T-cell (primary cell): Measurements from ENCODE around the gene ARHGAP24. TPM values are rescaled to one million over a fixed set of nuclear protein-coding genes. Genes with fewer than 3 reads are reported as not detected.

ENCODE experiments used
- ATAC-seq, 4 experiments: fragments of 200-7000 bp in 3 of 4; fragments of 150-1000 bp in 1 of 4; cut with Tn5 transposase; replicated peaks in 1 of 4; 1 replicate in 3 of 4; 2 replicates in 1 of 4; pipeline ENCODE4 v1.10.0; 2021; ENCODE audit warnings: moderate library complexity in 3 of 4, mild to moderate bottlenecking in 2 of 4, moderate number of reproducible peaks in 1 of 4
- CTCF ChIA-PET, 2 donors: fragments of 300-600 bp; sonication (Branson Sonifier 250); formaldehyde crosslinking; loops; one replicate each; lab custom pipeline; 2022; ENCODE audit warnings: antibody characterized with exemption in 2 of 2; lab: Charles Lee
- POLR2A ChIA-PET, 2 donors: fragments of 300-600 bp; sonication (Branson Sonifier 250); formaldehyde crosslinking; loops; one replicate each; lab custom pipeline; 2022; ENCODE audit warnings: antibody characterized with exemption in 2 of 2; lab: Charles Lee
- DNase-seq, 35 experiments: peaks; one replicate each; pipeline versions ENCODE4 v3.0.0 to v3.0.0-alpha.2; 2013 to 2023
- H3K27ac ChIP-seq: one replicate; pipeline ENCODE4 v1.5.1; 2013; ENCODE audit warnings: low read length
- H3K27me3 ChIP-seq, 2 experiments: replicated peaks in 1 of 2; 1 replicate in 1 of 2; 2 replicates in 1 of 2; pipeline versions ENCODE4 v1.6.1 to v1.7.0; 2013; ENCODE audit warnings: low read length in 1 of 2, mixed read lengths in 1 of 2; ENCODE audit not compliant: control insufficient read depth in 2 of 2, insufficient read depth in 2 of 2; ENCODE audit errors: extremely low read depth in 1 of 2
- H3K36me3 ChIP-seq, 2 donors: 1 replicate in 1 of 2; 2 replicates in 1 of 2; pipeline versions ENCODE4 v1.6.1 to v1.7.0; 2013; ENCODE audit warnings: low read length in 1 of 2; ENCODE audit not compliant: control insufficient read depth in 2 of 2, insufficient read depth in 1 of 2; ENCODE audit errors: extremely low read depth in 1 of 2
- H3K4me1 ChIP-seq, 2 experiments: 1 replicate in 1 of 2; 2 replicates in 1 of 2; pipeline versions ENCODE4 v1.6.1 to v1.7.0; 2013; ENCODE audit warnings: low read length in 2 of 2, mixed read lengths in 1 of 2; ENCODE audit not compliant: insufficient read depth in 2 of 2, control insufficient read depth in 1 of 2; ENCODE audit errors: extremely low read depth in 1 of 2
- H3K4me3 ChIP-seq, 2 donors: 1 replicate in 1 of 2; 2 replicates in 1 of 2; pipeline versions ENCODE4 v1.5.1 to v1.7.0; 2013; ENCODE audit warnings: mild to moderate bottlenecking in 2 of 2, low read length in 1 of 2, moderate library complexity in 1 of 2; ENCODE audit not compliant: control insufficient read depth in 1 of 2; ENCODE audit errors: extremely low read depth in 1 of 2
- H3K9me3 ChIP-seq: 2 replicates; pipeline ENCODE4 v1.7.0; 2013
- H3K27ac Mint-ChIP-seq, 2 donors: one replicate each; pipeline ENCODE4 v1.8.0; 2020 to 2021; ENCODE audit warnings: mild to moderate bottlenecking in 2 of 2, mixed read lengths in 2 of 2
- H3K27me3 Mint-ChIP-seq, 2 donors: one replicate each; pipeline ENCODE4 v1.8.0; 2021 to 2022; ENCODE audit warnings: mixed read lengths in 2 of 2
- H3K36me3 Mint-ChIP-seq: one replicate; pipeline ENCODE4 v1.8.0; 2021; ENCODE audit warnings: mixed read lengths
- H3K4me1 Mint-ChIP-seq, 3 donors: one replicate each; pipeline ENCODE4 v1.8.0; 2020 to 2022; ENCODE audit warnings: mixed read lengths in 3 of 3, mild to moderate bottlenecking in 1 of 3
- H3K4me3 Mint-ChIP-seq, 3 donors: one replicate each; pipeline ENCODE4 v1.8.0; 2020 to 2022; ENCODE audit warnings: mild to moderate bottlenecking in 3 of 3, mixed read lengths in 3 of 3, moderate library complexity in 3 of 3
- H3K9me3 Mint-ChIP-seq, 3 donors: one replicate each; pipeline ENCODE4 v1.8.0; 2020 to 2022; ENCODE audit warnings: mixed read lengths in 3 of 3
- WGBS: methylation state at CpG from one replicate; pipeline ENCODE4 v1.1.5; 2013; ENCODE audit warnings: missing lambda C conversion rate; ENCODE audit not compliant: insufficient coverage; 5-methylcytosine and 5-hydroxymethylcytosine counted together
- total RNA-seq, 35 experiments: library from RNA in 6 of 35; stranded (reverse) in 6 of 35; fragments of 120-200 nt in 1 of 35; gene quantifications; one replicate each; pipeline versions ENCODE4 v1.2.1 to v1.2.4 and lab custom pipeline; 2013 to 2026

ARHGAP24 gene
- total RNA-seq, 5 donors from 2014 or later (not counting 1 experiment from before 2014, with no cell fraction given) = 0.45 to 2.7 (median 1.8) TPM

DNA sequence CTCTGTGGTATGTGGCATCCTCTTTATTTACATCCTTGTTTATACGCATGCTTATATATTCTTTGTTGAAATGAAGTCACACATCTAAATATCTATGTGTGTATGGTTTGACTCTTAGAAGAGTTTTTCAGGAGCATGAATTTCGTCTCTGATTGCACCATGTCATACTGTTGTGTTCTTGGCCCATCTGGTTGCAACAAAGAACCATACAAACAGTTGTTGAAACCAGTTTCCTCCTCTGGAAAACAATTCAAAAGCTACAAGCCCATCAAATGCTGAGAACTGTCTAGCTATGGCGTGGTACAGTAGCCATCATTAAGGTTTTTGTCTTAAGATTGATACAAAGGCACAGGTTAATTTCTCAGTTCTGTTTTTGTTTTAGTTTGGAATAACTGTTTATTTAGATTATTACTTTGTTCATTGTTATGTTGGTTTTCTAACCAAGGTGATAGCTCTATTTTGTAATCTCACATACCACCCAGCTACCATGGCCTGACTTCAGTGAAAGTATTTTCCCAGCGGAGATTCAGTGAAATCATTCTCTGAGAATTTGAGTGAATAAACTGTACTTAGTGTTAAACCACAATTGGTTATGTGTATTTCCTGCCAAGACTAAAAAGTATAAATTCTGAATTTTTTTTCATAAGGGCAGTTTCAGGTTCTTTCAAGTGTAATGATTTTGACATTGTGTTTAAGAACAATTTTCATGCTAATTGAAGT lies 91.0 kb downstream of the ARHGAP24 start:
- no peaks in the 10 kb centered on the region for H3K4me1 ChIP-seq
- H3K27ac Mint-ChIP-seq = no peak overlapping the region
- WGBS = no CpG with 5 or more reads among the region's 4 CpGs
- DNase-seq = no peak
- H3K4me1 Mint-ChIP-seq = no peaks in the 10 kb centered on the region
- no peak overlapping the region for H3K4me3 ChIP-seq
- peaks cover 0 to 12% (median 0%) of the 10 kb centered on the region in 3 donors for H3K9me3 Mint-ChIP-seq
- POLR2A ChIA-PET = no interaction called here
- no peak overlapping the region for H3K4me3 Mint-ChIP-seq
- no peak for ATAC-seq
- H3K36me3 ChIP-seq = no peaks in the 10 kb centered on the region
- CTCF ChIA-PET = no interaction called here
- no peaks in the 10 kb centered on the region for H3K27me3 ChIP-seq
- H3K36me3 Mint-ChIP-seq = no peaks in the 10 kb centered on the region
- no peaks in the 10 kb centered on the region for H3K9me3 ChIP-seq
- no peak overlapping the region for H3K27ac ChIP-seq
- no peaks in the 10 kb centered on the region for H3K27me3 Mint-ChIP-seq

DNA sequence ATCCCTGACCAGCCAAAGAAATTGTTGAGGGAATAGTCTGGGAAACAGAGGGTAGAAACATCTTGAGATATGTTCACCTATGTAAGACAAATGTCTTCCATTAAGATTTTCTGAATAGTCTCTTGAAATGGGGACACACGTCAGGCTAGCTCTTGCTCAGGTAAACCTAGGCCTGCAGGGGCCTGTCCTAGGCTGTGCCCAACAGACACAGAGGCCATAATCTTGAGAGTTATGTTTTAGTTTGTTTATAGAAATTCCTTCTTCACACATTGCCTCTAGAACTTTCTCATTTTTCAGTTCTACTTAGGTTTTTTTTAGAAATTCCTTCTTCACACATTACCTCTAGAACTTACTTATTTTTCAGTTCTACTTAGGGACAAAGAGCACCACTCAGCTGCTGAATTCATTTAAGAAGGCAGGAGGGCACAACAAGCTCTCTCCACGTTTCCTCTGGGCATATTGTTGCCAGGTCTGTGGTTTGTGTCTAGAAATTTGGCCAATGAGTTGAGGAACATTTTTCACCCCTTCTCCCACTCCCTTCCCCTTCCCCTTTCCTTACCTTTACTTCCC lies 94.9 kb downstream of the ARHGAP24 start:
- Mint-ChIP-seq H3K27ac (no peak overlapping the region), H3K4me3 (no peak overlapping the region), H3K9me3 (no peaks in the 10 kb centered on the region), H3K4me1 (no peaks in the 10 kb centered on the region), H3K27me3 (no peaks in the 10 kb centered on the region), H3K36me3 (no peaks in the 10 kb centered on the region)
- 0% methylated on average over 1 of the region's 2 CpGs for WGBS
- CTCF ChIA-PET = no interaction called here
- H3K9me3 ChIP-seq = no peaks in the 10 kb centered on the region
- ATAC-seq (no peak), DNase-seq (no peak)
- no peak overlapping the region for H3K4me3 ChIP-seq
- no peaks in the 10 kb centered on the region for H3K27me3 ChIP-seq
- POLR2A ChIA-PET = no interaction called here
- no peak overlapping the region for H3K27ac ChIP-seq
- H3K4me1 ChIP-seq = no peaks in the 10 kb centered on the region
- H3K36me3 ChIP-seq = no peaks in the 10 kb centered on the region

DNA sequence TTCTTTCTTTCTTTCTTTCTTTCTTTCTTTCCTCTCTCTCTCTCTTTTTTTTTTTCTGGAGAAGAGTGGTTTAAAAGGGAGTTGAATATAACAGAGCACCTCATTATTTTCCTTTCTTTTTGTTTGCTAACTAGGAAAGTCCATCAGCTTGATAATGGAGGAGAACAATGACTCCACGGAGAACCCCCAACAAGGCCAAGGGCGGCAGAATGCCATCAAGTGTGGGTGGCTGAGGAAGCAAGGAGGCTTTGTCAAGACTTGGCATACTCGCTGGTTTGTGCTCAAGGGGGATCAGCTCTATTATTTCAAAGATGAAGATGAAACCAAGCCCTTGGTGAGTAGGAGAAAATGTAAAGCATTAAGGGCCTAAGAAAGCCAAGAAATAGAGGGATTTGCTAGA lies 95.4 kb downstream of the ARHGAP24 start:
- no peaks in the 10 kb centered on the region for H3K36me3 ChIP-seq
- no peak overlapping the region for H3K27ac ChIP-seq
- Mint-ChIP-seq H3K4me1 (no peaks in the 10 kb centered on the region), H3K27ac (no peak overlapping the region), H3K9me3 (no peaks in the 10 kb centered on the region), H3K27me3 (no peaks in the 10 kb centered on the region), H3K36me3 (no peaks in the 10 kb centered on the region), H3K4me3 (no peak overlapping the region)
- WGBS = 78% methylated on average over 3 of the region's 3 CpGs
- DNase-seq (no peak), ATAC-seq (no peak)
- ChIA-PET CTCF (no interaction called here), POLR2A (no interaction called here)
- no peak overlapping the region for H3K4me3 ChIP-seq
- H3K9me3 ChIP-seq = no peaks in the 10 kb centered on the region
- no peaks in the 10 kb centered on the region for H3K27me3 ChIP-seq
- no peaks in the 10 kb centered on the region for H3K4me1 ChIP-seq

DNA sequence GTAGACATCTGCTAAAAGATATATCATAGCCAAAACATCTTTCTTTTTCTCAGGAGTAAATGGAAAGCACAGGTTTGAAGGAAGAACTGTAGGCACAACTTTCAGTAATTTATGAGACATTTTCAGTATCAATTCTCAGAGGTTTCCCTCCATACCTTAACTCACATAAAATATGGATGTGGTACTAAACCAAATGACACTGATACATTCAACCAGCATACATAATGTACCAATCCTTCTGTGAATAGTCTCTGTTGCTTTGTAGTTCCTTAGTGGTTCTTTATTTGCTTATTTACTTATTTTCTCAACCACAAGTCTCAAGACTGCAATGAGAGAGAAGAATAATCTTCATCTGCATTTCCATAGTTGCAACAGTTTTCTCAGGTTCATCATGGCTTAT lies 96.1 kb downstream of the ARHGAP24 start:
- ATAC-seq = no peak
- CTCF ChIA-PET = no interaction called here

DNA sequence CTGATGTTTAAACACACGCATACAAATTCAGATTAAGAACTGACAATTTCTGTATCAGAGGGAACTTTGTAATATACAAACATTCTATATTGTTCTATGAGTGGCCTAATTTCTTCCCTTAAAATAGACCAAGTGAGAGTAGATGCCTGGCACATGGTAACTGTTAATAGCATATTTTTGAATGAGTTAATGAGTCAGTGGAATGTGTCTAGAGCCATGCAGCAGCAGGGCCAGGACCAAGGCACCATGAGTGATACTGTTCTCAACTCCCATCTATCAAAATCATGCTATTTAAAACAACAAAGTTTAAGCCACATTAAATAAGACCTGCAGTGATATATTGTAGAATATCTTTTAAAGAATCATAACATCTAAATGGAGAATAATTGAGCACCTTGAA lies 98.3 kb downstream of the ARHGAP24 start:
- no peak overlapping the region for H3K4me3 Mint-ChIP-seq
- no CpG with 5 or more reads among the region's 1 CpG for WGBS
- no peak overlapping the region for H3K27ac ChIP-seq
- no peaks in the 10 kb centered on the region for H3K9me3 ChIP-seq
- H3K27me3 ChIP-seq = no peaks in the 10 kb centered on the region
- no peaks in the 10 kb centered on the region for H3K36me3 Mint-ChIP-seq
- no peak overlapping the region for H3K27ac Mint-ChIP-seq
- H3K36me3 ChIP-seq = no peaks in the 10 kb centered on the region
- ChIA-PET POLR2A (no interaction called here), CTCF (no interaction called here)
- DNase-seq (no peak), ATAC-seq (no peak)
- no peaks in the 10 kb centered on the region for H3K4me1 Mint-ChIP-seq
- no peaks in the 10 kb centered on the region for H3K27me3 Mint-ChIP-seq
- H3K9me3 Mint-ChIP-seq = no peaks in the 10 kb centered on the region
- no peak overlapping the region for H3K4me3 ChIP-seq
- no peaks in the 10 kb centered on the region for H3K4me1 ChIP-seq

More for the DNA sequence above, 96.1 kb downstream of the ARHGAP24 start:
- Histone ChIP-seq H3K9me3 (no peaks in the 10 kb centered on the region), H3K27me3 (no peaks in the 10 kb centered on the region), H3K4me3 (no peak overlapping the region), H3K4me1 (no peaks in the 10 kb centered on the region), H3K36me3 (no peaks in the 10 kb centered on the region), H3K27ac (no peak overlapping the region)
- no peaks in the 10 kb centered on the region for H3K9me3 Mint-ChIP-seq
- DNase-seq = no peak
- no peaks in the 10 kb centered on the region for H3K4me1 Mint-ChIP-seq
- POLR2A ChIA-PET = no interaction called here
- H3K27me3 Mint-ChIP-seq = no peaks in the 10 kb centered on the region
- no peak overlapping the region for H3K4me3 Mint-ChIP-seq
- H3K36me3 Mint-ChIP-seq = no peaks in the 10 kb centered on the region
- no peak overlapping the region for H3K27ac Mint-ChIP-seq

DNA sequence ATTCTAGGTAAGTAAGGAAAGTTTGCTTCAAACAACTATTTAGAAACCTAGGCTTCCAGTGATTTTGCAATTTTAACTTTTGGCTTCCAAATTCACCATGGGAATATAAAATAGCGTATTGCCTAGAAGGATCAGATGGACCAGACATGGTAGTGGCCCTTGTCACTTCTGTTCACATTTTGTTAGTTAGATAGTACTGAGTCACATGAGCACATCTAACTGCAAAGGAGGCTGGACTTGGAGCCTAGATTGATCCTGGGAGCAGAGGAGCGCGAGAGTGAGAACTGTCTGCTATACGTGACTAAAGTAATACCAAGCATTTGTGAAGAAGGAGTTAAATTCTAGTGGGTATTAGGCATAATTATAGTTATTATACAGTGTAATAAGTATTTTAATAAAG lies 102.4 kb downstream of the ARHGAP24 start:
- no peaks in the 10 kb centered on the region for H3K4me1 Mint-ChIP-seq
- H3K4me3 Mint-ChIP-seq = no peak overlapping the region
- 67% methylated on average over 3 of the region's 4 CpGs for WGBS
- no peak overlapping the region for H3K27ac Mint-ChIP-seq
- Histone ChIP-seq H3K27me3 (no peaks in the 10 kb centered on the region), H3K36me3 (no peaks in the 10 kb centered on the region), H3K4me1 (no peaks in the 10 kb centered on the region), H3K4me3 (no peak overlapping the region), H3K9me3 (no peaks in the 10 kb centered on the region), H3K27ac (no peak overlapping the region)
- H3K36me3 Mint-ChIP-seq = no peaks in the 10 kb centered on the region
- H3K9me3 Mint-ChIP-seq = peaks cover 0 to 2% (median 0%) of the 10 kb centered on the region in 3 donors
- DNase-seq (no peak), ATAC-seq (no peak)
- ChIA-PET CTCF (no interaction called here), POLR2A (no interaction called here)
- H3K27me3 Mint-ChIP-seq = no peaks in the 10 kb centered on the region
